Stimulated activated naive CD4-positive, alpha-beta T cell treated with Interleukin-2 at 50 U/mL for 16 hours (primary cell): ENCODE data around the gene TRPC4AP.

Experiments
- DNase-seq: peaks from one replicate; lab custom pipeline; 2025; lab: John Stamatoyannopoulos, UW

Gene TRPC4AP

DNA sequence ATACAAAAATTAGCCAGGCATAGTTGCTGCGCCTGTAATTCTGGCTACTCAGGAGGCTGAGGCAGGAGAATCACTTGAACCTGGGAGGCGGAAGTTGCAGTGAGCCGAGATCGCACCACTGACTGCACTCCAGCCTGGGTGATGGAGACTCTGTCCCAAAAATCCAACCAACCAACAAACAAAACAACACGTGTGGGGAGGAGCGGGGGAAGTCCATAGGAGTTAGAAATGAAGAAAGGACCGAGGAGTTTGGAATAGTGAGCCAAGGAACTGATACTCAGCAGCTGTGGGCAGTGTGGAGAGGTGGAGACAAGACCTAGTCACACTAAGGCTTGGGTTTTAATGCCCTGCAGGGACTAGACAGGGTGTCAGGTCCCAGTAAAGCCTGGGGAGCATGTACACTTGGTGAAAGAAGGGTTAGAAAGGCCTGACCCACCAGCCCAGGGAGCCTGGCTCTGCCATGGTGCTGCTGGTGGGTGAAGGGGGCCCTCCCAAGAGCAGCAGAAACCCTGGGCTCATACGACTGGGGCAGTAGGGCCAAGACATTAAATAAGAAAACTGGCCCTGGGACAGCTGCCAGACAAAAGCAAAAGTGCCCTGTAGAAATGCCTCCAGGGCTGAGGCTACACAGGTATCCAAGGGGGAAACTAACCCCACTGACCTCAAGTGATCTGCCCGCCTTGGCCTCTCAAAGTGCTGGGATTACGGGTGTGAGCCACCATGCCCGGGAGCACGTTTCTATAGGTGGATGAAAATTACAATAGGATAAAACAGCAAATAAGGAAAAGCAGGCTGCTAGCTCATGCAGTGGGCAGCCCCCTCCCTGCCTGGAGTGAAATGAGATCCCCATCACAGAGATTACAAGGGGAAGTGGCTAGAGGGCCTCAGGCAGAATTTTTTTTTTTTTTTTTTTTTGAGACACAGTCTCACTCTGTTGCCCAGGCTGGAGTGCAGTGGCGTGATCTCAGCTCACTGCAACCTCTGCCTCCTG lies 78.9 kb downstream of the TRPC4AP start:
- no peak for DNase-seq

DNA sequence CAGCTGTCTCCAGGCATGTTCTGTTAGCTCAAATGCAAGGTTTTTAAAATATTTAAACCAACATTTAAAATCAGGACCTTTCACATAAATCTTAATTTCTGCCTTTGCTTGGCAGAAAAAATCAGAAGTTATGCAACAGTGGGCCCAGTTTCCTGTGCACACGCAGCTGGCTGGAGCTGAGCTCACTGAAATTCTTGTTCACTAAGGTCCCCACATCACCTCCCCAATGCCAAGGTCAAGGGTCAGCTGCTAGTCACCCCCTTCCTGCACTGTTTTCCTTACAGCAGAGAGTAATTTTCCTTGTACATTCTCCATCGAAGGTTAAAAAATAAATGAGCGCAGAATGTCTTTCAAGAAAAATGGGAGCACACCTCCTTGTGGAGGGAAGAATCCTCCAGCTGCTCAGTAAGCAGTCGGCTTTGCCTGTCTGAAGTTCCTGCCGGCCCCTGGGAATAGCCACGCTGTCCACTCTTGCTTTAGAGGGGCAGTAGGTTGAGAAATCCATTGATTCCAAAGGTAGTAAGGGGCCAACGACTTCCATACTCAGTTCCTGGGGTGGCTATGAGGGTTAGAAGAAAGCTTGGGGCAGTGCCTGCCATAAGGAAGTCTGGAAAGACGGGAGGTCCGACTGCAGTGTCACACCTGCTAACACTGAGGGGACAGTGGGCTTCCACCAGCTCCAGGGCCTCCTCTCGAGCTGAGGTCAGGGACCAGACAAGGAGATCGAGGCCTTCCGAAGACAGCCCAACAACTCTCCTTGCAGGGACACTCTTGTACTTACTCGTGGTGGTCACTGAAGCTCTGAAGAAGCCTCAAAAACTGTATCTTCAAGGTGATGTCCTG lies 80.2 kb downstream of the TRPC4AP start:
- DNase-seq, result no peak

DNA sequence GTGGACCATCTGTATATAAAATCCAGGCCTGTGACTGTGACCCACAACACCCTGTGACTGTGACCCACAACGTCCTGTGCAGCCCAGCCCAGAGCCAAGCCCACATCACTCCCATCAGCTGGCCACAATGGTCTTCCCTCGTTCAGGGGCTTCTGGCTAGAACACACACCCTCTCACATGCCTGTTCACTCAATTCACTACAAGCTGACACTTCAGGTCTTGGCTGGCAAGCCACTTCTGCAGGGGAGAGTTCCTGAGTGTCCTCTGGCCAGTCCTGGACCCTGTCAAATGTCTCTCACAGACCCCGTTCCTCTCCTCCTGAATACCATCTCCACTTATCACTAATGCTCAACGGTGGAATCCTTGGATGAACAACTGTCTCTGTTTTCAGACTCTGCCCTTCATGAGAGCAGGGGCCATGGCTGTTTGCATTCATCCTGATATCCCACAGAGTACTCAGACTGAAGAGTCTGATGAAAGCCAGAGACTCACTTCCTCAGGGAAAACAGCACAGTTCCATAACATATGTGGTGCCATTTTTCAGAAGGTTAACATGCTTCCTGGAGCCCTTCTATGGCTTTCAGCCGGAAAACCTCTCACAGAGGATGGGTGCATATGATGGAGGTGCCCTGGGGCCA lies 80.9 kb downstream of the TRPC4AP start:
- no peak for DNase-seq

DNA sequence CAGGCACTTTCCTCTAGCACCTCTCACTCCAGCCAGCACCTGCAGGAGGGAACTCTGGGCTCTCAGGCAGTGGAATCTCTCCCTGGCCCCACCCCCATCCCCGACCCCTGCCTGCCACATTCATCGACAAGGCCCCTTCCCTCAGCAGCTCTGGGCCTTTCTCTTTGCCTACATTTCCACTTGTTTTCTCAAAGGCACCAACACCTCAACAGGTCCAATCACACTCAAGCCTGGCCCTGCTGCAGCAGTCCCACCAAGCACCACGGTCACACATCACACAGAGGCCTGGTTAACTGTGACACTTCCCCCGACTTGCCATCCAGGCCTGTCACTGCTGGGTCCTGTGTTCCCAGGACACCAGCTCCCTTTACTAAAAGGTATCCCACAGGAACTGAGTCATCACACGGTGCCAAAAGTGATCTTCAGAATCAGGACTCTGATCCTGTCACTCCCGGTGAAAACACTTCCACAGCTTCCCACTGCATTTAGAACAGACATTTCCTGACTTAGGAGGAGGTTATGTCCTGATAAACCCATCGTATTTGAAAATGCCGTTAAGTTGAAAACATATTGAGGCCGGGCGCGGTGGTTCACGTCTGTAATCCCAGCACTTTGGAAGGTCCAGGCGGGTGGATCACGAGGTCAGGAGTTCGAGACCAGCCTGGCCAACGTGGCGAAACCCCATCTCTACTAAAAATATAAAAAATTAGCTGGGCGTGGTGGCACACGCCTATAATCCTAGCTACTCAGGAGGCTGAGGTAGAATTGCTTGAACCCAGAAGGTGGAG lies 82.0 kb downstream of the TRPC4AP start:
- no peak for DNase-seq

DNA sequence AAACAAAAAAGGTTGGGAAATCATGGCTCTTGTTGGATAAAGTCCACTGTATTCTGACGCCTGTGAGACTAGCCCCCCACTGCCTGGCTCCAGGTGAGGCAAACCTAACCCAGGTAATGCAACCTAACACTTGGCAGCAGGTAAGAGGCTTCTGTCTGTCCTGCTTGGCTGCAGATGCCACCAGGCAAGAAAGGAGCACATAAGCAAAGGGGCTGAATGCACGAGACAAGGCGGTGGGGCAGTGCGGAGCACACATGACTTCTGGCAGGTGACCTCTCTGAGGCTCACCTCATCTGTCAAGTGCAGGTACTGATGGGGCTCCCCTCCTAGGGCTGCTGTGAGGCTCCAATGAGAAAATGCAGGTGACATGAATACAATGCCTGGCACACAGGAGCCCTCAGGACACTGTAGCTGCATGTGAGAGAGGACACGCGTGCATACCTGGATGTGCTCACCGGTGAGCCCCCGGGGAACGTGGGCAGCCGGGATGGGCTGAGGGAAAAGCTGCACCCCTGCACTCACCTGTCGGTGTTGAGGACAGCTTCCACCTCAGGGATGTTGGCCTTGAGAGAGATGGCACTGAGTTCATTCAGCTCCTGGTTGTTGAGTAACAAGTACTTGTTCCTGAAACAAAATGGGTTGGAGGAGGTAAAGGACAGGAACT lies 82.8 kb downstream of the TRPC4AP start:
- DNase-seq, result no peak

DNA sequence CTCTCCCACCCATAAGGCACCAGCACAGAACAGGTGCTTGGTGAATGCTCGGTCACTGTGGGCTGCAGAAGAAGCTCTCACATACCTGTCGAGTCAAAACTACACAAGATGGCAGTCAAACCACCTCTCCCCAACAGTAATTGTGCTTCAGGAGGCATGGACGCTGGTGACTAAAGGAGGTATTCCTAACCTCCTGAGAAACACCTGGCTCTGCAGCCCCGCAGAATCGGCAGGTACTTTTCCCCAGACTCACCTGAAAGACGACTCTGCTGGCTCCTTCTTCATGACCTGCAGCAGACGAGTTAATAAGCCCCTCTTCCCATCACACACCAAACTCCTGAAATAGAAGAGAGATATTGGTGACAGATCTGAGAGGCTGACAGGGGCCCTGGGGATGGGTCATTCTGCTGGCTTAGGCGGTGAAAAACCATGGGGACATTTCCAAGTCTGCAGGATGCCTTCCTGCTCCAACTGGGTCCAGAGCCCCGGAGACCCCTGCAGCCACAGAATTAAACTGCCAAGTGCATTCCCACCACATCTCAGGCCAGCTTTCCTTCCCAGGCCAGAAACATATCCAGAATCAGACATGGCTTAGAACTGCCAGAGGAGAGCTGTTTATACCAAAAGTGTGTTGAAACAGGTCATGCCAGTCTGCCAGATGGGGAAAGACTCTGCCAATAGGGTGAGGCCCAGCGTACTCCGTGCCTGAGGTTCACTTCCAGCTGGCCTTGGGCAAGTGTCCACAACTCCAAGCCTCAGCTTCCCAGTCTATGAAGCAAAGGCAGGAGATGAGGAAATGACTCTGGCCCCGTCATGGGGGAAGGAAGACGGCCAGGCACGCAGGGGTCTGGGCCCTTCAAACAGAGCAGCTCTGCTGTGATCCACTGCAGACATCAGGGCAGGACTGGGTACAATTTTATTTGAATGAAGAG lies 83.9 kb downstream of the TRPC4AP start:
- DNase-seq, result no peak

DNA sequence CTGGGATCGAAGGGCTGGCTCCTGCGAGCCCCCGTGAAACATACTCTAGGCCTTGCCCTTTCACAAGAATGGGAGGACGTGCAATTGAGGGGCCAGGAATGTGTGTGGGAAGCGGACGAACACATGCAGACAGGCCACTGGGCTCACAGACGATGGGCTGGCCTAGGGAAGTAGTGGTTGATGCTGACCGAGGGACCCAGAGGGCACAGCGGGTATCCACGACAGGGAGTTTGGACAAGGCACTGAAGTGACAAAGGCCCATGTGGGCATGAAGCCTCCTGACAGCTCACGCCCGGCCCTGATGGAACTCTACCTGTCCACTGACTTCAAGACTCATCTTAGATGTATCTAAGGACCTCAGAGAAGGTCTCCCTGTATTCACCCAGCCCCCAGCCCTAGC lies 84.7 kb downstream of the TRPC4AP start:
- no peak for DNase-seq

DNA sequence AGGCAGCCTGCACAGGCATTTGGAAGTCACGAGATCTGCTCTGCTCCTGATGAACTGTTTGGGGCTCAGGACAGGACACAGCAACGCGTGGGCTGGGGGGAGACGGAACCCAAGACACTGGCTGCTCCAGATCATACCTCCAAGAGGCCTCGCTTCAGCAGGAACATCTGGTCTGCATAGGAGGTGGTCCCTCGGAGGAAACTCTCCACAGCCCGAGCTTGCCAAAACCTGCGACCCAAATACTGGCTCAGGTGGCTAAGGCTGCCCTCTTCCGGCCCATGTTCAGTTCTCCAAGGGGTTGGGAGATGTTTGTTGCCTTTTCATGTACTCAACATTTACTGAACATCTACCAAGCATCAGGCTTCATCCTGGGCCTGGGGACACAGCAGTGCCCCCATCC lies 85.2 kb downstream of the TRPC4AP start:
- no peak for DNase-seq

DNA sequence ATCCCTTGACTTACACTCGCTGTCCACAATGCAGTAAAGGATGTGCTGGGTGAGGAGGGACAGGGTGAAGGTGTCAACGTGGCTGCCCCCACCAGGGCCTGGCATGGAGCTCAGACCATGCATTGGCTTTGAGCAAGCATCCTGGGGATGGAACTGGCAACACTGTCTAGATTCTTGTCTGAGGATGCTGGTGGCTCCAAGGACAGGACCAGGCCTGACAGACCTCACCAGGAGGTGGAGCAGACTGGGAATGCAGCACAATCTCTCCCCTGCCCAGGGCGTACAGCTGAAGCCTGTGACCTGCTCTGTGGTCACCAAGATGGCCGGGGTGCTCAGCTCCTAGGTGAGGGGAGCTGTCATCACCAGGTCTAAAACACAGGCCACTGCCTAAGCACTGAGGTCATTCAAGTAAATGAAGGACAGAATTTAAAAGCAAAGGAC lies 86.1 kb downstream of the TRPC4AP start:
- DNase-seq, result no peak

DNA sequence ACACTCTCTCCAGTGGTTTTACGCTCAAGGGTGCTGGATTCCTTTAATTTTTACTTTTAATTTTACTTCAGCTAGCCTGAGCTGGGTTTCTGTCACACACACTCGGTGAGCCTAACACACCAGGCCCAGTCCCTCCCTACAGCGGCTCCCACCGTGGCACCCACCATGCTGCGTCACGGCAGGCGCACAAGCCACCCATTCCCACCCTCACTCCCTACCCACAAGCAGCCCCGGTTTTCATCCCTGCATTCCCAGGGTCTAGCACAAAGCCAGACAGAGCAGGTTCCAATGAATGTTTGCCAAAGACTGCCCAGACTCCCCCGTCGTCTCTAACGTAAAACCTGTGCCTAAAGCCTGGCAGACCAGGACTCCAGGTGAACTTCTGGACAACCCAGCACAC lies 86.6 kb downstream of the TRPC4AP start:
- no peak for DNase-seq

DNA sequence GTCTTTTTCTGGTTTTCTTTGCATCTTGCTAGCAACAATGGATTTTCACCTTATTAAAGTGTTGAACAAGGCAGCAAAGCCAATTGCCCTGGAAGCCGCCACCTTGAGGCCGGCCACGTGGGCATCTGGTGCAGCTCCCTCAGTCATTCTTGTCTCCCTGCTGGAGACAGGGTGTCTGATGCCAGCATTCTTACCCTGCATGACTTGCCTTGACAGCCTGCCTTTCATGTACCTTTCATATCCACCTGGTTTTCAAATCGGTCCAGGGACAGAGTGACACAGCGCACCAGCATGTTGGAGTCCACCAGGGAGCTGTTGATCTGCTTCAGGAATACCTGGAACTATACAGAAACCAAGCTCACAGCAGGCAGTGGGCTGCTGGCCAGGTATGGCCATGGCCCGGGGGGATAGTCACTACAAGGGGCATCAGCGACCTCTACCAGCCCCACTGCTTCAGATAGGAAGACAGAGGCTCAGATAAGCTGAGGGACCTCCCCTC lies 87.1 kb downstream of the TRPC4AP start:
- DNase-seq, result no peak

DNA sequence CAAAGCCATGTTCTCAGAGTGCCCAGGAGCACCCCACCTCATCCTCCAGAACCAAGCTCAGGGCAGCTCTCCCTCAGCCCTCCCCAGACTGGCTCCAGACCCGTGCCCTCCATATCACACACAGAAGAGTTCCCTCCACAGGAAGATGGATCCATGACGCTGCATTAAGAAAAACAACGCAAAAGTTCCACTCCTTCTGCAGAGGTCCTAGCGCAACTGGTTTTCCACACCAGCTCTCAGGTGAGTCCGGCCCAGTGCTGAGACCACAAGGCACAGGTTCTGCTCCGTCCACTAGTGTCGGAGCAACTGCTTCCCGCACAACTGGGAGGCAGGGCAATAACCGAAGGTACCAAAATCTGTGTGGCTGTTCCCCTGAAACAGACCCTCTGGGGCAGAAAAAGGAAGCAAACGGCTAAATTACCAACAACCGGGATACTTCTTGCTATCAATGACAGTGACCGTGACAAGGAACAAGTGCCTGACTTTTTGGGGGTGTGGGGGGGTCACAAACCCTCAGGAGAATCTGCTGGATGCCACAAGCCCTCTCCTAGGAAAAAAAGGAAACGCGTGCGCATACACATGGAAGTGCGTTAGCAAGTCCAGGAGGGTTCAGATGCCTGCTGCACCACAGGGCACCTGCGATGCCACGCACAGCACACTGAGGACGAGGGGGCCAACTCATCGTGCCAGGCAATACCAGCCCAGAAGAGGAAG lies 87.7 kb downstream of the TRPC4AP start:
- no peak for DNase-seq

DNA sequence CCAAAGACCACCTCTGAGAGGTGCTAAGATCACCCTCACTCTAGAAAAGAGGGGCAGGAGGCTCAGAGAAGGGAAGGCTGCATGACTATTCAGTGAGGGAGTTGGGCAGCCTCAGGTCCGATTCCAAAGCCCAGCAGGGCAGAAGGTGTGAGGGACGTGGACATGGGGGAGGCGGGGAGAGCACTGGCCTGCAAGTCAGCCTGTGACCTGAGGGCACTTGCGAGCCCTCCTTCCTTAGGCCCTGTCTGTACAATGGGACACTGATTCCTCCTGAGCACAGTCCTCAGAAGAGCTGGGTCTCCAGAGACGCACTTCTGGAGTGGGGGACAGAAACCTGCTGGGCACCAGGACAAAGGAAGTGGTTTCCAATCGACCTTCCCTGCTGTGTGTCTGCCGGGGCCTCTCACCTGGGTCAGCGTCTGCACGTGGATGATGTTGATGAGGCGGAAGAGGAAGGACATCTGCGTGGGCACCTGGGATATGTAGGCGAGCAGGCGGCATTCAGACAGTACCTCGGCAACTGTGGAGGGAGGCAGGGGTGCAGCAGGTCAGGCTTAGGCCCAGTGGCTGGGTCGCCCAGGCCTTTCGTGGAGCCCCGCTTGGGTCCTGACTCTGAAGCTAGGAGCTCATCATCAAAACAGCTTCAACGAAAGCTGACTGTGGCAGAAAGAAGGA lies 88.4 kb downstream of the TRPC4AP start:
- no peak for DNase-seq

DNA sequence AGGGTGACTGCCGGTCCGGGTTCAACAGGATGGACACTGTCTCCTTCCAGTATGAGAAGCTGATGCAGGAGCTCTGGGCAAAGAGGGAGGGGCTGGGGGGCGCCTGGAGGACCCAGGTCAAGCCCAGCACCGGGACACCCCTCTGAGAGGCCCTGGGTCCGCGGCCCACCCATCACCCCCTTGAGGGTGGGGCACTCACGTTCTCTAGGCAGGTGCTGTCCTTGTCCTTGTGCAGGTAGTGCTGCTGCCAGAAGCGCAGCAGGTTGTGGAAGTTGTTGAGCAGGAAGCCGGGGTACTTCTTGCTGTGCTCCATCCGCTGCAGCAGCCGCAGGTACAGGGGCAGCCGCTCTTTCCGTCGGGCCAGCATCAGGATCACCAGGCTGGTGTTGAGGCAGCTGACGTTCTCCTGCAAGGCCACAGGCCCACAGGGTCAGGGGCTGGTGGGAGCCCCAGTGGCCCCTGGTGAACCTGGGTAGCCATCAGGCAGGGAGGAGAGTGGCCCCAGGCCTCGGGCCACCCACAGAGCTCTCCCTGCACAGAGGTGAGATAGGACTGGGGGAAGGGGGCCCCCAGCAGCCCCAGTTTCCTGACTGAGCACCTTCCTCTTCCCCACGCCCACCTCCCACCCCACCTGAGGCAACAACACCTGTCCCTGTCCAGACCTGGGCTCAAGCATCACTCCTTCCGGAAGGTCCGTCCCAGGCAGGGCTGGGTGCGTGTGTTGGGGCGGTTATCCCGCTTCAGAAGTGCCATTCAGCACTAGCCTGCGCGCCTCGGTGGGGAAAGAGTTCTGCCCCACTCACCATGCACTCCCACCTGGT lies 89.2 kb downstream of the TRPC4AP start:
- no peak for DNase-seq

DNA sequence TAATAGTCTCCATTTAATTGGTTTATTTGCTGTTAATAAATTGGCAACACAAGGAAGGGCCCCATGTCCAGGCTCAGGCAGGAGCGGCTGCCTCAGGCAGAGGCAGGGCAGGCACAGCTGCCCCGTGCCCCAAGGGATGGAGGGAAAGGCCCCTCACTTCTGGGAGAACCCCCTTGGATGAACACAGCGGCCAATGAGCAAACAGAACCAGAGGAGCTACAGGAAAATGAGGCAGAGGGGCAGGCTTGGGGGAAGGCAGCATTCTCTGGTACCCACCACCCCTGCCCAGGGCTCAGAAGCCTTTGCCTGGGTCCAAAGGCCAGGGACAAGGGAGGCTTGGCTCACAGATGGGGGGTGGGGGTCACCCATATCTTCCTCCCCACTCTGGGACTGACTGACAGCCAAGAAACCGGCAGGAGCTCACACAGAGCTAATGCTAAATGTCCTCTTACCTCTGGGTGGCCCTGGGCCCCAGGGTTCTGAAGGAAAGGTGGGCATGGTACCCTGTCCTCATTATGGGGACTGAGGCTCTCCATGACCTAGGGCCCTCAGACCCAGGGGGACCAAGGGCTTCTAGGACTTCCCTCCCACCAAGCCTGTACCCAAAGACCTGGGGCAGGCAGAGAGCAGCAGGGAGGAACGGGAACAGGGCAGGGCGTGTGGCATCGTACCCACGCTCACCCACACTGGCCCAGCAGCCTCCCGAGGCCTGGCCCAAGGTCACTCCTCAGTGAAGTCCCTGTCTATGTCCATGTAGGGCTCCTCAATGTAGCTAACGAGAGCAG lies 90.0 kb downstream of the TRPC4AP start:
- no peak for DNase-seq

DNA sequence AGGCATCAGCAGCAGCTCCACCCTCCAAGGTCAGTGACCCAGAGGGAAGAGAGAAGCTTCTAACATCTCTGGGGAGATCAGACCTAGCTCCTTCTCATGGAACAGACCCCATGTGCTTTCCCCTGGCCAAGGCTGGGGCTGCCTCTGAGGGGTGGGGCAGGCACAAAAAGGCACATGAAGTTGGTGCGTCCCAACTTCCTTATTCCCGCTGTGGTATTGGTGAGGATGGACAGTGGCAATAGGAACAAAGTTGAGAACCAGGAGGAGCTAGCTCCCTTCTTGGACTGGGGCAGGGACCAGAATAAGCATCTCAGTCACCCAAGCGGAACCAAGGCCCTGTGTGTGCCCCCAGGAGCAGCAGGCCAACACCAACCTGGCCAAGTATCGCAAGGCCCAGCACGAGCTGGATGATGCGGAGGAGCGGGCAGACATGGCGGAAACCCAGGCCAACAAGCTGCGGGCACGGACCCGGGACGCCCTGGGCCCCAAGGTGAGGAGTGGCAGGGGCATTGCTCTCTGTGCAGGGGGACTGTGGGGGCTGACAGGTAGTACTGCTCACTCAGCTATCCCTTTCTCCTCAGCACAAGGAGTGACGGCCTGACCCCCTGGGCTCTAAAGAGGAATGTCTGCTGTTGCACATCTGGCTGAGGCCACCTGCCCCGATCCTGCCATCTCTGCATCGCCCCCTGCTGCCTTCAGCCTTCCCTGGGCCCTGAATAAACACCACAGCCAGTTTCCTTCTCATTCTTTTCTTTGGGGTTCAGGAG lies 90.8 kb downstream of the TRPC4AP start:
- DNase-seq, result no peak
